Measurements from ENCODE around the gene SPRY1. TPM values are rescaled to one million over a fixed set of nuclear protein-coding genes. Genes with fewer than 3 reads are reported as not detected.

Gene SPRY1
- total and polyA plus RNA-seq, 2 of the 8 experiments (the other 6 are each of a cell fraction or from before 2014, with no cell fraction given): 11.7 to 56.2 TPM

- TF ChIP-seq USF2 (IDR thresholded peaks at IDR 0.05; ENCODE audit: low read length) (no peak), POU5F1 (IDR thresholded peaks at IDR 0.05; ENCODE audit: low read depth, low read length) (no peak), SUZ12 (IDR thresholded peaks at IDR 0.05; ENCODE audit: low read length) (no peak), TBP (IDR thresholded peaks at IDR 0.05; ENCODE audit: low read depth, low read length) (no peak), RAD21 (IDR thresholded peaks at IDR 0.05 in 1 of 2, conservative IDR thresholded peaks at IDR 0.05 in 1 of 2; ENCODE audit: low read depth in 2 of 2, low read length in 2 of 2) (no peak), JUND (IDR thresholded peaks at IDR 0.05; ENCODE audit: low read length) (no peak)
Observed at GRCh38 chr4:123409334-123409733, 12.7 kb downstream of the SPRY1 start (continued).
